Pulmonary artery endothelial cell (primary cell): Measurements from ENCODE around the gene PPID. TPM values are rescaled to one million over a fixed set of nuclear protein-coding genes. Genes with fewer than 3 reads are reported as not detected.
A peak's percentile ranks its signal among the peaks of the same experiment; 100 is the strongest.
"Not testable (repeated sequence)": the region's sequence is repeated elsewhere in the genome, so short reads cannot be mapped to it uniquely, and the experiment has no call there.

Experiments
- DNase-seq: peaks from one replicate; pipeline ENCODE4 v3.0.0-alpha.2; 2011; ENCODE audit warnings: low read depth, low spot score
- total RNA-seq: library from RNA; depleted of rRNA; stranded (reverse); fragments of >200 nt; gene quantifications from 2 replicates; pipeline ENCODE4 v1.2.3, GENCODE V29; 2014

The PPID gene
- total RNA-seq: 21.8 and 41.9 TPM in 2 replicates

- no peak for DNase-seq
Measured at GRCh38 chr4:158722917-158723793, at the start of gene PPID. TSS of gene PPID (minus strand) at chr4:158723396. CDS start at chr4:158723288, 108 bp downstream.

DNA sequence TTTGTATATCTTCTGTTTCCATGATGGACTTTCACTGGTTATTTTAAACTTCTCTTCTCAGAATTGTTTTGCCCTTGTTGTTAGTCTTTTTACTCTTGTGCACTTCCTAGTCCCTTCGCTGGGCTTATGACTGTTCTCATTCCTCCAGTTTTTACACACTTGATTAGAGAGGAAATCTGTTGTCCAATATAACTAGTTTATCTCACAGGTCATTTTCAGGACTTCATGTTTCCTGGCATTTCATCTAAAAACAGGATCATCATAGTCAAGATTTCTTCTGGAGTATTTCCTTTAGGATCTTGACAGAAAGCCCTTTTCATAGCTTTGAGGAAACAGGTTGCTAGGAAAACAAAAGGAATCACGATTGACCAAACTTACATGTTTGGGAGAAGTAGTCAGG is 48.6 kb upstream of the PPID start:
- DNase-seq: peak; percentile 54

DNA sequence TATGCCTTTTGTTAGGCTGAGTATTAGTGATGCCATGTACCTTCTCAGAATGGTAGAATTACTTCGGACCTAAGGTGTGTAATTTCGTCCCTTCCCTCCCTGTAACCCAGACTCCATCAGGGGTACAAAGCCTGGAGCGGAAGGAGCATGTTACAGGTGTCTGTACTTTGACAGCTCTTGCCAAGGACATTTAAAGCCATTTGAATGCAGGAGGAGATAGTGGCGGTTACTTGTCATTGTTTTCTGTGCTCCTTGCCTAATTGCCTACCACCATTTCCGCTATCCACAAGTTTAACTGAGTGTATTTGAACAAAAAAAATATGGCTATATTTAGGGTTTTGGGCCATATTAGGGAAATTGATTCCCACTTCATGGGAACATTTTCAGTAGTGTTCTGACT is 47.5 kb upstream of the PPID start:
- DNase-seq: no peak

DNA sequence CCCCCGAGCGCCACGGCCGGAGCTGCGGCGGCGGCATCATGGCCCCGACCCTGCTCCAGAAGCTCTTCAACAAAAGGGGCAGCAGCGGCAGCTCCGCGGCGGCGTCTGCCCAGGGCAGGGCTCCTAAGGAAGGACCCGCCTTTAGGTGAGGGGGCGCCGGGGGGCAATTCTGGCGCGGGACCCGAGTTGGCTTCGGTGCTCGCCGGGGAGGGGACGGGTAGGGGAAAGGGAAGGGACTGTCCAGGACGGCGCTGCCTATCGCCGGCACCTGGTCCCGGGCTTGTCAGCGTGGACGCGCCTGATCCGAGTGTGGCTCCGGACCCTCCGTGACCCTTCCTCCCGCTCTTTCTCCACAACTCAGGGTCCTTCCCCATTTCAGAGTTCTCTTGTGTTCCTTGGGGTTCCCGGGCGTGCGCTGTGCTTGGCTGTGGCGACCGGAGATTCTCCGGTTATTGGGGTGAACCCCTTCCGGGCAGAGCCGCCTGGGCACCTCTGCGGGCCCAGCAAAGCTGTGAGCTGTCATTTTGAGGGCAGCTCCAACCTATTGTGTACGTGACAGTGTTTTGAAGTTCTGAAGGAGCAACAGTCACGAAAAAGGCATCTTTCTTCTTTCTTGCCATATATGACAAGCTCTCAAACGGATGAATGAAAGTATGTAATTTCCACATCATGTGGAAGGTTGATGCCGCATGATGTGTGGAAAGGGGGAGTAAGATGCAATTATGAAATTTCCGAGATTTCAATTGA is 46.2 kb upstream of the PPID start:
- no peak for DNase-seq

GRCh38 chr4:158768555-158769174 is 45.5 kb upstream of the PPID start, which contains the start of gene FNIP2:
TSS of gene FNIP2 (plus strand) at chr4:158769026. CDS start at chr4:158769213, 187 bp downstream.
- DNase-seq: peak; percentile 10

DNA sequence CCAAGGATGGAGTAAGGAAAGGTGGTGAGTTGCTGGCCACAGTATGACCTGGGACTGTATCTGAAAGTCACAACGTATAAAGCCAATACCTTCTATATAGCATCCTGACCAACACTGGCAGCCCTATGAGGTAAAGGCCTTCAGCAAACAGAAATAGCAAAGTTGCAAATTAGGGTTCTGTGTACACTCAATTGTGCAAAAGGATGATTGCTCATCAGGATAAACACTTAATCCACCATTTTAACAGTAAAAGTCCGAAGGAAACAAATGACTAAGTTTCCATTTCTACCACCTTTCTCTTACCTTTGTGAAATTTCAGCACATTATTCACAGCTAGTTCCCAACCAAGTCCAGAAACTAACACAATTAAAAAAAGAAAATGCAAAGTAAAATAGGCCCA is 44.3 kb upstream of the PPID start:
- DNase-seq: no peak

- DNase-seq: no peak
Measured at GRCh38 chr4:158766434-158767044, 43.3 kb upstream of the PPID start.

- DNase-seq: no peak
Measured at GRCh38 chr4:158763462-158763861, 40.3 kb upstream of the PPID start.

GRCh38 chr4:158762553-158762952 is 39.4 kb upstream of the PPID start:
- no peak for DNase-seq

DNA sequence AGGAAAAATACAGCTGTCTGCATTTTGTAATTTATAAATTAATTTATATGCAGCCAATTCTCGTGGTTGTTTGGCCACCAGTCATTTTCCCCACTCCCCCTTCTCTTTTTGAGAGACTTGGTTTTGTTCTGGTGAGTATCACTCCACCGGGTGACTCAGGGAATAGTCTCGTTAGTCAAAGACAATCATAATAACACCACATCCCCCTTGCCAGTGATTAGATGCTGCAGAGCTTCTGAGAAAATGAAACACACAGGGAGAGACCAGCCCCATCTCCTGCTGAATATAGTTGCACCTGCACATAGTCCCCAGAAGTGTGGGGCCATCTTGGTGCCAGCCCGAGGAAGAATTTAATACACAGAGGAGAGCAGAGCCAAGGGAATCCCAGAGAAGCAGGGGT is 37.7 kb upstream of the PPID start:
- DNase-seq: no peak

DNA sequence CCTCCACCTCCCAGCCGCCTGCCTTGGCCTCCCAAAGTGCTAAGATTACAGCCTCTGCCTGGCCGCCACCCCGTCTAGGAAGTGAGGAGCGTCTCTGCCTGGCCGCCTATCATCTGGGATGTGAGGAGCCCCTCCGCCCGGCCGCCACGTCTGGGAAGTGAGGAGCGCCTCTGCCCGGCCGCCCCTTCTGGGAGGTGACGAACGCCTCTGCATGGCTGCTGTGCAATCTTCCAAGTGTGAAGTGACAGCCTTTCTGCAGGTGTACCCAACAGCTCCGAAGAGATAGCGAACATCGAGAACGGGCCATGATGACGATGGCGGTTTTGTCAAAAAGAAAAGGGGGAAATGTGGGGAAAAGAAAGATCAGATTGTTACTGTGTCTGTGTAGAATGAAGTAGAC is 36.3 kb upstream of the PPID start:
- DNase-seq: not testable (repeated sequence)

DNA sequence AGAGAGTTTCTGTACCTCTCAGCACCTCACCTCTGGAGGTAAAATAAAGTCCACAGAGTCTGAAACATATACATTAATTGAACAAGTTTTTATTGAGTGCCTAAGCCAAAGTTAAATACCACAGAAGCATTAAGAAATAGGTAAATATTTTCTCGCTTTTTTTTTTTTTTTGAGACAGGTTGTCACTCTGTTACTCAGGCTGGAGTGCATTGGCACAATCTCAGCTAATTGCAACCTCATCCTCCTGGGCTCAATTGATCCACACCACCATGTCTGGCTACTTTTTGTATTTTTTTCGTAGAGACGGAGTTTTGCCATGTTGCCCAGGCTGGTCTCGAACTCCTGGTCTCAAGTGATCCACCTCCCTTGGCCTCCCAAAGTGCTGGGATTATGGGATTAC is 35.5 kb upstream of the PPID start:
- DNase-seq: no peak

GRCh38 chr4:158758142-158758541 is 34.9 kb upstream of the PPID start:
- no peak for DNase-seq

GRCh38 chr4:158756588-158756987 is 33.4 kb upstream of the PPID start:
- DNase-seq: no peak

DNA sequence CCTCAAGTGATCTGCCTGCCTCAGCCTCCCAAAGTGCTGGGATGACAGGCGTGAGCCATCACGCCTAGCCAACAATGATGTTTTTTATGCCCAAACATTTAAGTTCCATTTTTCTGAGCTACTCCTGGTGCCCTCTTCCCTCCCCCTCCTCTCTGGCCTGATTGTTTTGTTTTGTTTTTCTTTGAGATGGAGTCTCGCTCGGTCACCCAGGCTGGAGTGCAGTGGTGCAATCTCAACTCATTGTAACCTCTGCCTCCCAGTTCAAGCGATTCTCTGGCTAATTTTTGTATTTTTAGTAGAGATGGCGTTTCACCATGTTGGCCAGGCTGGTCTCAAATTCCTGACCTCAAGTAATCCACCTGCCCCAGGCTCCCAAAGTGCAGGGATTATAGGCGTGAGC is 32.6 kb upstream of the PPID start:
- DNase-seq: not testable (repeated sequence)

DNA sequence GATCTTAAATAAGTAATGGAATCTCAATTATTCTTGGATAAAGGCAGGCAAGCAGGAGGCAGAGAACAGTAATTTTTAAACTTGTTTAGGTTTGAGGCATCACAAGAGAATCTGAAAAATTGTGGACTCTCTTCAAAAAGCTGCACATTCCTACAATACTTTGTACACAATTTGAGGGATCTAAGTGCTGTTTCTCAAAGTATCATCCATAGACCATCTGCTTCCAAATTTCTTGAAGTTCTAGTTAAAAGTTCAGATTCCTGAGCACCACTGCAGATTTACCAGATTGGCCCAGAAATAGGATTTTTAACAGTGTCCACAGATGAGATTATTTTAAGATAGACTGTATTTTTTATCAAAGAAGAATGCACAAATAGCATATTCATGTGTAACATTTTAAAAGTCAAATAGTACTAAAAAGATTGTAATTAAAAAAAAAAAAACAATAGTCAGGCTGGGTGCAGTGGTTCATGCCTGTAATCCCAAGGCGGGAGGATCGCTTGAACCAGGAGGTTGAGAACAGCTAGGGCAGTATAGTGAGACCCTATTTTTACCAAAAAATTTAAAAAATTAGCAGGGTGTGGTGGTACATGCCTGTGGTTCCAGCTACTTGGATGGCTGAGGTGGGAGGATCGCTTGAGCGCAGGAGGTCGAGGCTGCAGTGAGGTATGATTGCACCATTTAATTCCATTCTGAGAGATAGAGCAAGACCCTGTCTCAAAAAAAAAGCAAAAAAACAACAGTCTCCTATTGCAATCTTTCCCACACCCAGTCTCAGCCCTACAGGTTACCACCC is 31.4 kb upstream of the PPID start:
- DNase-seq: no peak

DNA sequence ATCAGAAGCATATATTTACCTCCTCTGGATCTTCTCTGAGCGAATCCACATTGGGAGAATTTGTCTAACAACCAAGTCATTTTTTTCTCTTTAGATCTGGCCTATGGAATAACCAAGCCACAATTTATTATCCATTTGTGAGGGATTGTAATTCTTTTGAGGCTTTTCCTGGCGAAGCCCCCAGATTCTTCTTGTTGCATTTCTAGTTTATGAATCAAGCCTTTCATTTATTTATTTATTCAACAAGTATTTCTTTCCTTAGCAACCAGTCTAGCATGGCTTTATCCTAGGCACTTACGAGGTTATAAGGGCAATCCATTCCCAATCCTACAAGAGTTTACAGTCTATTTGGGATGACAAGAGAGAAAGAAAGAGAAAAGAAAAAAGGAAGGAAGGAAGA is 27.2 kb upstream of the PPID start:
- no peak for DNase-seq

DNA sequence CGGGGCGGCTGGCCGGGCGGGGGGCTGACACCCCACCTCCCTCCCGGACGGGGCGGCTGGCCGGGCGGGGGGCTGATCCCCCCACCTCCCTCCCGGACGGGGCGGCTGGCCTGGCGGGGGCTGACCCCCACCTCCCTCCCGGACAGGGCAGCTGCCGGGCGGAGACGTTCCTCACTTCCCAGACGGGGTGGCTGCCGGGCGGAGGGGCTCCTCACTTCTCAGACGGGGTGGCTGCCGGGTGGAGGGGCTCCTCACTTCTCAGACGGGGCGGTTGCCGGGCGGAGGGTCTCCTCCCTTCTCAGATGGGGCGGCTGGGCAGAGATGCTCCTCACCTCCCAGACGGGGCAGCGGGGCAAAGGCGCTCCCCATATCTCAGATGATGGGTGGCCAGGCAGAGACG is 23.3 kb upstream of the PPID start:
- DNase-seq: not testable (repeated sequence)

- DNase-seq: no peak
Measured at GRCh38 chr4:158741326-158742021, 18.3 kb upstream of the PPID start.

- DNase-seq: no peak
Measured at GRCh38 chr4:158739600-158739999, 16.4 kb upstream of the PPID start.
